Activated naive CD8-positive, alpha-beta T cell treated with anti-CD3 and anti-CD28 coated beads, Interleukin-2, amount 10 ng/mL, durations not matched to agents 7 days and 5 days (primary cell): Measurements from ENCODE around the gene PPP1R9B. TPM values are rescaled to one million over a fixed set of nuclear protein-coding genes. Genes with fewer than 3 reads are reported as not detected.

Source experiments
- ATAC-seq: fragments of 150-1000 bp; cut with Tn5 transposase; one replicate; pipeline ENCODE4 v1.10.0; 2021; ENCODE audit warnings: low read depth, moderate library complexity
- POLR2A ChIA-PET: fragments of 350-600 bp; sonication (Branson Sonifier 250); formaldehyde crosslinking; loops from one replicate; lab custom pipeline; 2021; ENCODE audit warnings: antibody characterized with exemption; lab: Charles Lee
- DNase-seq: peaks from one replicate; pipeline ENCODE4 v3.0.0; 2021
- H3K27ac Mint-ChIP-seq: one replicate; pipeline ENCODE4 v1.8.0; 2022; ENCODE audit warnings: mild to moderate bottlenecking, mixed read lengths
- H3K27me3 Mint-ChIP-seq: one replicate; pipeline ENCODE4 v1.8.0; 2022; ENCODE audit warnings: mild to moderate bottlenecking, moderate library complexity, mixed read lengths
- H3K36me3 Mint-ChIP-seq: one replicate; pipeline ENCODE4 v1.8.0; 2021; ENCODE audit warnings: mild to moderate bottlenecking, mixed read lengths
- H3K4me1 Mint-ChIP-seq: one replicate; pipeline ENCODE4 v1.8.0; 2021; ENCODE audit warnings: mixed read lengths
- H3K4me3 Mint-ChIP-seq: one replicate; pipeline ENCODE4 v1.8.0; 2022; ENCODE audit warnings: mild to moderate bottlenecking, moderate library complexity, mixed read lengths
- H3K9me3 Mint-ChIP-seq: one replicate; pipeline ENCODE4 v1.8.0; 2021; ENCODE audit warnings: mixed read lengths
- total RNA-seq, 2 experiments: library from RNA; stranded (reverse); gene quantifications; one replicate each; pipeline ENCODE4 v1.2.3, GENCODE V29; 2021

Gene PPP1R9B
- total RNA-seq, 2 experiments from 2014 or later, result 114 to 116 TPM

DNA sequence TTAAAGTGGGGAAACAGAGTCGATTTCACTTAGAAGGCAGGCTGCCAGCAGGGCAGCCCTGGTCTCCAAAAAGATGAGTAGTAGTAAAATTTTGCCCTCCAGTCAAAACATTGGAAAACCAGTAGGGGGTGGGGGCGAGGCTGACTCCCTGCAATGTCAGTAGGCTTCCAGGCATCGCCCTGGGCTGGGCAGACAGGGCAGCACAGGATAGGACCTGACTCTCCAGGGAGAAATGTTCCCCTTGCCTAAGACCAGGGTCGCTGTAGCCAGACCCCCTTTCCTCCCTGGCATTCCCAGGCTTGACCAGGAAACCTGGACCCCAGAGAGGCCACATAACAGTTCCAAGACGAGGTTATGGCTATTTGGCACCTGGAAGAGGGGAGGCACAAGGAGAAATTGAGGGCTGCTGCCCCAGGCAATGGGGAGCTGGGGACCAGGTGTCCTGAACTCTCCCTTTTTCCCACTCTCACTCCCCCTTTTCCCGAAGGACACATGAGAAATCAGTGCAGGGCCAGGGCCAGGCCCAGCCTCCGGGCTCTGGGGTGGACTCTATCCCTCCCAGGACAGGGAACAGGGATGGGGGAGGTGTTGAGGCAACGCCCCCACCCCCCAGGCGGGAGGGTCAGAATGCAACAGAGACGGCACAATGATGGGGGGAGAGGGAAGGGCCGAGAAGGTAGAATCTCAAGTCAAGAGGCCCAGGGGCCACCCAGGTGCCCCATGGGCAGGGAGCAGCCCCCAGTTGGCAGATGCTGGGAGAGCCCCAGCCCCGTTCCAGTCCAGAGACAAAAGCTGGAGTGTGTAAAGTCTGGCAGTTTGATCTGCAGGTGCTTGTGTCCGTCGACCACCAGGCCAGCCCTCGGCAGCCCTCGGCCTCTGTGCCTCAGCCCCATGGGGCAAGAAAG, 16.0 kb downstream of the PPP1R9B start:
- POLR2A ChIA-PET, result interaction anchor here (1.0 kb wide), 1 partner anchor 17 kb away, joined by 3 read pairs; no protein-coding TSS in a partner anchor
- Mint-ChIP-seq H3K36me3 (peaks cover 26% of the 10 kb centered on the region), H3K4me3 (no peak overlapping the region), H3K27me3 (peaks cover 7% of the 10 kb centered on the region), H3K4me1 (peaks cover 20% of the 10 kb centered on the region), H3K27ac (no peak overlapping the region), H3K9me3 (no peaks in the 10 kb centered on the region)
- ATAC-seq (no peak), DNase-seq (no peak)

DNA sequence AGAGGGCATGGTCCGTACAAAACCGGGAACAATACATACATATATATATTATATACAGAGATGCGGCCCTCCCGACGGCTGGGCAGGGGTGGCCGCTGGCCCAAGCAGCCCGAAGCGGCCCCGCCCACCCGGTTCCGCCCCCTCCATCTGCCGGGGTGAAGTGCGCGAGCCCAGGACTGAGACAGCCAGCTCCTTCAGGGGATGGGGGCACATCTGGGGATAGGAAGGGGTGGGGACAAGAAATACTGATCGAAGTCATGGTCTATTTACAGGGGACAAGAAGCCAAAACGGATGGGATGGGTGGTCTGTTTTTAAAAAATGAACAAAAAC, 16.7 kb downstream of the PPP1R9B start:
- POLR2A ChIA-PET, result no interaction called here
- no peak for DNase-seq
- Mint-ChIP-seq H3K4me3 (no peak overlapping the region), H3K4me1 (peaks cover 20% of the 10 kb centered on the region), H3K27me3 (peaks cover 13% of the 10 kb centered on the region), H3K36me3 (peaks cover 24% of the 10 kb centered on the region), H3K9me3 (no peaks in the 10 kb centered on the region), H3K27ac (no peak overlapping the region)
- no peak for ATAC-seq

DNA sequence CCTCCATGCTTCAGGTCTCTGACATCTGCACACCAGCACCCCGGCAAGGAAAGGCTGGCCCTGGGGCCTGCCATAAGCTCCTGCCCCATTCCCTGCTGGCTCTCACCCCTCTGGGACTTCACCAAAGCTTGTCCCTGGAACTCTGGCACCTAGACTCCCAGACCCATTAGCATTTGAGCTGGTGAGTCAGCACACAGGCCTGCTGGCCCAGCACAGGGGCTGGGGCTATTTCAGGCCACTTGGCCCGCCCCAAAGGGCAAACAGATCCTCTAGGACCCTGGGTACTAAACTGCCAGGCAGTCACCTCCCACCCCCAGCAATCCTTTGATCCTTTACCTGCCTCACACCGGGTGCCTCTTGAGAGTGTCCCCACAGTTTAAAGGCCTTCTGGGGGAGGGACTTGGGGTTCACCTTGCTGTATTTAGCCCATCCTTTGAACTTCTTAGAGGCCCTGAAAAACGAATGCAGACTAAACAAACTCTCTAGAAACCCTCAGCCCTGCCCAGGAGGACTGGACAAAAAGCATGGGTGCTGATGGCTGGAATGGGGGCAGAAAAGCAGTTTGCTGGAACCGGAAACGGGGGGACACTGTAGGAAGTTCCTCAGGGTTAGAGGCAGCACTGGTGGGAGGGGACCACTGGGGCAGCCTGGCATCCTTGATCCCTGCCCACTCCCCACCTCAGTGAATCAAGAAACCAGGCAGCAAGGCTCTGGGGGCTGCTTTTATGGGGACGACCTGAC, 17.3 kb downstream of the PPP1R9B start:
- peaks cover 17% of the 10 kb centered on the region for H3K27me3 Mint-ChIP-seq
- H3K4me1 Mint-ChIP-seq, result peaks cover 24% of the 10 kb centered on the region
- no peak overlapping the region for H3K4me3 Mint-ChIP-seq
- H3K36me3 Mint-ChIP-seq, result peaks cover 19% of the 10 kb centered on the region
- H3K9me3 Mint-ChIP-seq, result no peaks in the 10 kb centered on the region
- no peak overlapping the region for H3K27ac Mint-ChIP-seq
- no peak for ATAC-seq
- DNase-seq, result no peak
- POLR2A ChIA-PET, result interaction anchor here (0.9 to 1.3 kb wide), 2 partner anchors 8 to 20 kb away, joined by 3 to 5 read pairs; no protein-coding TSS in a partner anchor

DNA sequence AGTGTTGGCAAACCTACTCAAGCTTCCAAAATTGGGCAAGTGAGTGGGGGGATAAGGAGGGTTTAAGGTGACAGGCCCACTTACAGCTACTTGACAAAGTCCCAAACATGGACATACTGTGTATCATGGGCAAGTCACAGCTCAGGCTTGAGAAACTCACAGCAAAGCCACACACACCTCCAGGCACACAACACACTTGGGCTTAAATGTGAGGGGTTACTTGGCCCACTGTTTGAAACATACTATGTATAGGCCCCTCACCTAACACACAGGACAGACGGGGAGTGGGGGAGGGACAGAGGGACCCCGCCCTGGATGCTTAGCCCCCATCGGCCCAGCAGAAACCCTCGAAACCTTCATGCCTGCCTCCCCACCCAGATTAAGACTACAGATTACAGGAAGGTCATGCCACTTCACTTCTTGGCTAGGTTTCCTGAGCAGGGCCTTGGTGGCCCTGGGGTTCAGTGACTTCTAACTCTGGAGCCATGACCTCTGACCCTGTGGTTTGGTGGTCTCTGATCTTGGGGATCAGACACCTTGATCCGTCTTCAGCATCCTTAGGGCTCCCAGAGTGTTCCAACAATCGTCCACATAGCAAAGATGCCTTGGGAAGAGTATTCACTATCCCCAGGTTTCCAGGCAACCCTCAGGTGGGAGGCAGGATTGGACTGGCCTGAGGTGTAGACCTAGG, 18.2 kb downstream of the PPP1R9B start:
- Mint-ChIP-seq H3K9me3 (no peaks in the 10 kb centered on the region), H3K36me3 (peaks cover 10% of the 10 kb centered on the region), H3K27me3 (peaks cover 24% of the 10 kb centered on the region), H3K4me3 (no peak overlapping the region), H3K27ac (peak overlapping the region; percentile 19), H3K4me1 (peaks cover 29% of the 10 kb centered on the region)
- POLR2A ChIA-PET, result interaction anchor here (0.9 to 1.3 kb wide), 3 partner anchors 9 to 20 kb away, joined by 3 to 5 read pairs (median 3); no protein-coding TSS in a partner anchor
- DNase-seq, result no peak
- no peak for ATAC-seq

DNA sequence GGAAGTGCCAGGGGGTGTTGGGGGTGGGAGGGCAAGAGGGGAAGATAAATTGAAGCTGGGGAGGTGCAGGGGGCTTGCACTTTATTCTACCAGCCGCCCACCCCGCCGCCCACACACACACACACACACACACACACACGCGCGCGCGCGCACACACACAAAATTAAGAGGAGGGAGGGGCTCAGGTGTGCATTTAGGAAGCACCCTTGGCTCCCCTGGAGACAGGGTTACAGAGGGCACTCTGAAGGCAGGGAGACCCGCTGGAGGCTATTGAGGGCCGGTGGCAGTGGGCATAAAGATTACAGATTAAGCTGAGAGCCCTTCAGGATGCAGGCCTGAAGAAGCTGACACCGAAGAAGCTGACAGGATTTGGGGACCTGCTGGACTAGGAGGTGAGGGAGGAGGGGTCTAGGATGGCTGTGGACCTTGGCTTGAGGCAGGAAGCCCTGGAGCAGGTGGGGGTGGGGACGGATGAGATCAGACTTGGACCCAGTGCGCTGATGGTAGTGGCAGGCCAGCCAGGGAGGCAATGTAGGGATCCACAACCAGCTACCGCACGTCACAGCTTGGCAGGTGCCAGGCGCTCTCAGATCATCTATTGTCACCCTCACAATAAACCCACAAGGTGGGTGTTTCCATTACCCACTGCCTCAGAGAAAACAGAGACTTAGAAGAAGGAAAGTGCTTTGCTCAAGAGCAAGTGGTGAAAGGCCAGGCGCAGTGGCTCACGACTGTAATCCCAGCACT, 19.7 kb downstream of the PPP1R9B start:
- Mint-ChIP-seq H3K27ac (no peak overlapping the region), H3K4me1 (peaks cover 26% of the 10 kb centered on the region), H3K4me3 (peak overlapping the region; percentile 52), H3K36me3 (peaks cover 1% of the 10 kb centered on the region), H3K9me3 (no peaks in the 10 kb centered on the region), H3K27me3 (peaks cover 28% of the 10 kb centered on the region)
- DNase-seq (no peak), ATAC-seq (no peak)
- POLR2A ChIA-PET, result interaction anchor here (0.5 to 1.3 kb wide), 5 partner anchors 10 to 786 kb away, joined by 3 to 4 read pairs (median 3); no protein-coding TSS in a partner anchor

DNA sequence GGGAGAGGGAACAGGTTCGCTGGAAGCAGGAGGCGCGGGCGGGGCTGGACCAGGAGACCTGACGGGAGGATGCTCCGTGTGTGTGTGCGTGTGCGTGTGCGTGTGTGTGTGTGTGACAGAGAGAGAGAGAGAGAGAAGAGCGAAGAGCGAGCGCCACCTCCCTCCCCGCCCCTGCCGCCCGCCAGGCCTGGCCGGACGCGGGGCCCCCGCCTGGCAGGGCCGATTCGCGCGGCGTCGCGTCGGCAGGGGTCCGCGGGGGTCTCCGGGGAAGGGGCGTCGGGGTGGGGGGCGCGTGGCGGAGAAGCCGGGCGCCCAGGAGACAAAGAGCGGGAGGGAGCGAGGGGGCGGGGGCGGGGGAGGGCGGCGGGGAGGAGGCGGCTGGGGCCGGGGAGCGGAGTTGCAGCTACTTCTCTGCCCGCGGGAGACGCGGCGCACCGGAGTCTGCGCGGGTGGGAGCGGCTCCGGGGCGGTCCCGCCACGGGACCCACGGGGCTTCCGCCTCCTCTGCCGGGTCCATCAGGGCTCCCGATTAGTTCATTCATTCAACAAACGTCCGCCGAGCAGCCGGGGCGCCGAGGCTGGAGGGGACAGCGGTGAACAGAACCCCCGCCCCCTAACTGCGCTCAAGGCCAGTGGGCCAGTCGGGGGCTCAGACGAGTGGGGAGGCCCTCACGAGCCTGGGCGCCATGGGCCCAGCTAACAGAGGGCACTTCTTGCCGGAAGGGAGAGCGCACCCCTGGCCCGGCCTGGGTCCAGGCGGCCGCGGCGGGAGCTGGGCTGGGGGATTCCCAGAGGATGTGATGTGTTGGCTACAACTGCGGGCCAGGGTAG, 20.5 kb downstream of the PPP1R9B start, which contains the start of gene SAMD14:
TSS of gene SAMD14 (minus strand) at position 433 of the 831 bp plus-strand sequence. CDS start 5,201 bp downstream, outside the sequence.
- Mint-ChIP-seq H3K27me3 (peaks cover 32% of the 10 kb centered on the region), H3K9me3 (no peaks in the 10 kb centered on the region), H3K27ac (no peak within 1 kb of the TSS), H3K4me3 (peak within 1 kb of the TSS; percentile 80), H3K36me3 (peaks cover 1% of the 10 kb centered on the region), H3K4me1 (peaks cover 26% of the 10 kb centered on the region)
- POLR2A ChIA-PET, result interaction anchor here (0.5 to 1.3 kb wide), 3 partner anchors 11 to 785 kb away, joined by 3 to 4 read pairs (median 3); no protein-coding TSS in a partner anchor
- DNase-seq, result peak; percentile 61
- ATAC-seq, result peak; percentile 66

DNA sequence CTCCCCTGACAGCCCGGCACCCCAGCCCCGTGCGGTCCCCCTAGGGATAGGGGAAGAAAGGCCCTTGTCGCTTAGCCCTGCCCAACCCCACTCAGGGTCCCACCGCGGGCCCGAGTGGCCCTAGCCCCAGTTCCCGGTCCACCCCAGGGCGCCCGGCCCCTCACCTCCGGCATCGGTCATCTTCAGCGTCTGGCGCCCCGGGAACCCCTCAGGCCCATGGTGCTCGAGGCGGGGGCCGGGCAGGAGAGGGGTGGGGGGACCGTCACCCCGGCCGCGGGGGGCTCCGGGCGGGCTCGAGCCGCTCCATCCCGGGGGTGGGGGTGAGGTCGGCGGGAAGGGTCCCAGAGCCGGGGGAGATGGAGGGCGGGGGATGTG, 21.1 kb downstream of the PPP1R9B start:
- peak overlapping the region; percentile 80 for H3K4me3 Mint-ChIP-seq
- POLR2A ChIA-PET, result interaction anchor here (1.3 kb wide), 1 partner anchor 11 kb away, joined by 3 read pairs; no protein-coding TSS in a partner anchor
- ATAC-seq, result no peak
- no peaks in the 10 kb centered on the region for H3K9me3 Mint-ChIP-seq
- peaks cover 26% of the 10 kb centered on the region for H3K4me1 Mint-ChIP-seq
- no peak for DNase-seq
- H3K27ac Mint-ChIP-seq, result no peak overlapping the region
- peaks cover 1% of the 10 kb centered on the region for H3K36me3 Mint-ChIP-seq
- H3K27me3 Mint-ChIP-seq, result peaks cover 32% of the 10 kb centered on the region

DNA sequence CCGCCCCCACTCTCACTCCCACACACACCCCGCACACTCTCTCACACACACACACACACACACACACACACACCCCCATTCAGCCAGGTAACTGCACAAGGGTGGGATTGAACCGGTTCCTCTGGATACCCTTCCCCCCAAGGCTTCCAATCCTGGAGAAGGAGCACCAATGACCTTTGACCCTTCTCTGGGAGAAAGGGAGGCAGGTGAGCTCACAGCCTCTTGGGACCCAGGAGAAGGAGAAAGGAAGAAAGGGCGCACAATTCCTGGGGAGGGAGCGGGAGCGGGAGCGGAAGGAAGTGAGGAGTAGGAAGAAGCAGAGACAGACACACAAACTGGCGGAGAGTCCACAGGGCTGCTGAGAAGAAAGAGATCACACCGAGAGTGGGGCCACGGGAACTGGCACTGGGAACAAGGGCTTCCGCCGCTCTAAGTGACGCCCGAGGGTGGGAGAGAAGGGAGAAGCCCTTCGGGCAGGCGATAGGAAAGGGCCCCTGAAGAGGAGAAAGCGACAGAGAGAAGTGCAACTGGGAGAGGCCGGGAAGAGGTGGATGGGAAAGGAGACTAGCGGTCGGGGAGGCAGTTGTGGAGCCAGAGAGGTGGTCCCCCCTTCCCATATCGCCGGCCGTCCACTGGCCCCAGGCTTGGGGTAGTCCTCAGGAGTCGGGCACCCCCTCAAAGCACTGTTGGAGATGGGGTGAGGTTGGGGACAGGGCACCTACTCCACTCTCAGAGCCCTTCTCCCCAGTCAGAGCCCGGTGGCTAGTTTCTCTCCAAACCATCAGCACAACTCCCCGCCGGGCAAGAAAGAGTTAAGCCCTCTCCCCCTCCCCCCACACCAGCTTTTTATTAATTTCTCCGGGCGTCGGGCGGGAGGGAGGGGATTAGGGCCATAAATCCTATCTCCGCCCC, 21.8 kb downstream of the PPP1R9B start:
- POLR2A ChIA-PET, result no interaction called here
- Mint-ChIP-seq H3K4me3 (peak overlapping the region; percentile 60), H3K4me1 (peaks cover 26% of the 10 kb centered on the region), H3K36me3 (peaks cover 1% of the 10 kb centered on the region), H3K27me3 (peaks cover 32% of the 10 kb centered on the region), H3K27ac (peak overlapping the region; percentile 72), H3K9me3 (no peaks in the 10 kb centered on the region)
- DNase-seq (no peak), ATAC-seq (no peak)

DNA sequence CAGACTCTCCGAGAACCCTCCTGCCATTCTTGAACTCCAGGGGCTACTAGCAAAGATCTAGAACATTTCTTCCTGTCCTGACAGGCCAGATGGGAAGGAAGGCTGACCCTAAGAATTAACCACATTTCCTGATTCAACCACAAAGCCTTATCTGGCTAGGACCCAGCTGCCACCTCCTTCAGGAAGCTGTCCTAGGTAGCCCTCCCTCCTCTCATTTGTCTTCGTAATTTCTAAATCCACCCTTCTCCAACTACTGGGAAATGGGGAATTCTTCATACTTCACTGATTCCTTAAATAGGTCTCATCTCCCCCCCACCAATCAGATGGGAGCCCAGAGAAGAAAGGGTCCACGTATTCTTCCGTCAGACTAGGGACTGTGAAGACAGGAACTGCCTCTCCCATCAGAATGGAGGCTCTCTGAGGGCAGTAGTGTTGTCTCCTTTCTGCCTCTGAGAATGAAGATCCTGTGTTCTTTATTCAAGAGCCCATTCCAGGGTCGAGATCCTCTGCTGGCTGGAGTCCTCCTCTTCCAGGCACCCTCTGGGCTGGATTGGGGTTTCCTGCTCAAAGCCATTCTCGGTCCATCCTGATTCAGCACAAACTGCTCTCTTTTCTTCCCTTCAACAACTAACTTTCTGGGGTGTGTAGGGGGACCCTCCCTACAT, 22.6 kb downstream of the PPP1R9B start:
- peaks cover 32% of the 10 kb centered on the region for H3K27me3 Mint-ChIP-seq
- H3K36me3 Mint-ChIP-seq, result peaks cover 1% of the 10 kb centered on the region
- H3K4me3 Mint-ChIP-seq, result no peak overlapping the region
- H3K4me1 Mint-ChIP-seq, result peaks cover 26% of the 10 kb centered on the region
- POLR2A ChIA-PET, result no interaction called here
- no peak for ATAC-seq
- DNase-seq, result no peak
- H3K27ac Mint-ChIP-seq, result no peak overlapping the region
- H3K9me3 Mint-ChIP-seq, result no peaks in the 10 kb centered on the region

DNA sequence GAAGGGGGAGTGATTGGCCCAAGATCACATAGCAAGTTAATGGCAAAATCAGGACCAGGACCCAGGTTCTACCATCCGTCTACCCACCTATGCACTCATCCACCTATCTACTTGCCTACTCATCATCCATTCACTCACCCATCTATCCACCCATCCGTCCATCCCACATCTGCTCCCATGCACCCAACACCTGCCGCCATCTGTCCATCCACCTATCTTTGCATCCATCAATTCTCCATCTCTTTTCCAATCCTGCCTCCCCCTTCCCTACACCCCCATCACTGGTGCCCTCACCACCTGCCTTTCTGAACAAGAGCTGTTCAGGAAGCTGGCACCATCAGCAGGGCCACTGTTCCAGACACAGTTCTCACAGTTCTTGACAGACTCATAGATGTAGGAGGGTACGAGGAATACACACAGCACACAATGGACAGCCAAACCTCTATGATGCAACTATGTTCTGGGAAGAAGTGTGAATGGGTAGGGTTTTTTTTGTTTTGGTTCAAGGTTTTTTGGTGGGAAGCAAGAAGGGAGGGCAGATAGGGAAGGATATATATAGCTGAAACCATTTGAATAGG, 25.0 kb downstream of the PPP1R9B start:
- H3K27me3 Mint-ChIP-seq, result peaks cover 39% of the 10 kb centered on the region
- H3K4me1 Mint-ChIP-seq, result peaks cover 13% of the 10 kb centered on the region
- no peaks in the 10 kb centered on the region for H3K36me3 Mint-ChIP-seq
- POLR2A ChIA-PET, result no interaction called here
- no peak overlapping the region for H3K4me3 Mint-ChIP-seq
- no peak for DNase-seq
- no peaks in the 10 kb centered on the region for H3K9me3 Mint-ChIP-seq
- no peak for ATAC-seq
- H3K27ac Mint-ChIP-seq, result no peak overlapping the region
